ENCODE data around the gene RAB11FIP4.

Gene RAB11FIP4

GRCh38 chr17:31412511-31412910 is 21.0 kb downstream of the RAB11FIP4 start:
- DNase-seq: no peak

DNA sequence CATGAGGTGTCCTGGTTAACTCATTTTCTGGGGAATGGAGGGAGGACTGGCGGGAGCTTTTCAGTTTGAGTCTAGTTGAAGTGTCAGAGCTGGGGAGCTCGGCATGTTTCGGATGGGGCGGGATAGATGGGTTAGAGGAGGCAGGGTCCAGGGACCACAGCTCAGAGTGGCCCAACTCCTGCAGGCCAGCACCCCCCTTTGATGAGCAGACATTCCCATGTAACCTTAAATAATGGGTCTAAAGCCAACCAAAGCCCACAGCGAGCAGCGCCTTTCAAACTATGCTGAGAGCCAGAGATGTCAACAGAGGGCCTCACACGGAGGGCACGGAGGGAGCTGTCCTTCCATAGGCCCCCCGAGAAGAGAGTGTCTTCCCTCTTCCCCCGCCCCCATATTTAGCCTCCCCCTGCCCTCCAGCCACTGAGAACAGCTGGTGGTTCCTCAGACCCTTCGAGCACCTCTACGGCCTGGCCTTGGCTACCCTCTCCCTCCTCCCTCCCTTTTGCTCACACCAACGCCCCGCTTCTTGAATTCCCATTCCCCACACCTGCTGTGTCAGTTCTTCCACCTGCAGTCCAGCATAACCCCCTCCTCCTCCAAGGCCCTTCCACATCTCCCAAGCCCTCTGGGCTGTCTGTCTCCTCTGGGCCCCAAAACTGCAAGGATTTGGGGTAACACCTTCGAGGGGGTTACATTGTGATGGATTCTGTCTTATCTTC is 21.8 kb downstream of the RAB11FIP4 start:
- no peak for DNase-seq

DNA sequence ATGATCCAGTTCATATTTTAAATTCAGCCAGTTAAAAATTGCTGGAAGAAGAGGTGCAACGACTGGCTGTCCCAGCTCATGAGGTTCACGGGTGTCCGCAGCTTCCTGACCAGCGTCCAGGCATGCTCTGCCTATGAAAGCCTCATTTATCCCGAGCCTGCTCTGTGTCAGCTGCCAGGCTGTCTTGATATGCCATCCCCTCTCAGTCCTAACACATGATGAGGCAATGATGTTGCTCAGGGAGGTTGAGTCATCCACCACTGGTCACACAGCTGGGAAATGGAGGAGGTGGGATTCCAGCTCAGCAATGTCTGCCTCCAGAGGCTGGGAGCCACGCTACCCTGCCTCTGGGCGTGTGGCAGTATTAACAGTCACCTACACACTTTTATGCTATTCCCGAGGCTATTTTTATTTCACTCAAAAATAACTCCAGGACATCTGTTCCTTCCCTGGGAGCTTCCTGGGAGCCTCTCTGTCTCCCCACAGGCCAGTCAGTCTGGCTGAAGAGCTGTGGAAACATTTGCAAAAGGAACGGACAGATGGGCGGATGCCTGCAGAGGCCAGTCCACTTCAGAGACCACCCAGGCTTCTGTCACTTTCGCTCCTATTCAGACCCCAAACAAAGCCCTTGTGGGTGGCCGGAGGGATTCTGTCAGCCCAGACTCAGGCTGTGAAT is 22.5 kb downstream of the RAB11FIP4 start:
- no peak for DNase-seq

GRCh38 chr17:31414550-31414918 is 23.1 kb downstream of the RAB11FIP4 start:
- no peak for DNase-seq

DNA sequence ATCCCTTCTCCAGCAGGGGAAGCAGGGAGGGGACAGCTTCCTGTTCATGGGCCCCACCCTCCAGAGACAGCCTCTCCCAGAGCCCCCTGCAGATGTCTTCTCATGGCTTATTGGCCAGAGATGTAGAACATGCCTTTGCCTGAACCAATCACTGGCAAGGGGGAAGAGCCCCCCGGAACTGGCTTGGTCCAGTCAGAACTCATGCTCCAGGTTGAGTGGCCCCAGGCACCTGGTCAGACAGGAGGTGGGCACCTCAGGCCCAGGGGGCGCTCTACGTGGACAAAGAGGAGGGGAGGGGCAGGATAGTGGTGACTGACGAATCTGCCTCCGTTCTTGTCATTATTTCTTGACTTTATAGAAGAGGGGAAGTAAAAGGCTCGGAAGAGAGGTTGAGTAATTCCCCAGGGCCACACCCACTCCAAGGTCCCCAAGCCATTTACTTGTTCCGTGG is 23.6 kb downstream of the RAB11FIP4 start:
- no peak for DNase-seq

GRCh38 chr17:31415640-31416502 is 24.4 kb downstream of the RAB11FIP4 start:
- DNase-seq: no peak

- no peak for DNase-seq
Observed at GRCh38 chr17:31416503-31416923, 25.0 kb downstream of the RAB11FIP4 start.

DNA sequence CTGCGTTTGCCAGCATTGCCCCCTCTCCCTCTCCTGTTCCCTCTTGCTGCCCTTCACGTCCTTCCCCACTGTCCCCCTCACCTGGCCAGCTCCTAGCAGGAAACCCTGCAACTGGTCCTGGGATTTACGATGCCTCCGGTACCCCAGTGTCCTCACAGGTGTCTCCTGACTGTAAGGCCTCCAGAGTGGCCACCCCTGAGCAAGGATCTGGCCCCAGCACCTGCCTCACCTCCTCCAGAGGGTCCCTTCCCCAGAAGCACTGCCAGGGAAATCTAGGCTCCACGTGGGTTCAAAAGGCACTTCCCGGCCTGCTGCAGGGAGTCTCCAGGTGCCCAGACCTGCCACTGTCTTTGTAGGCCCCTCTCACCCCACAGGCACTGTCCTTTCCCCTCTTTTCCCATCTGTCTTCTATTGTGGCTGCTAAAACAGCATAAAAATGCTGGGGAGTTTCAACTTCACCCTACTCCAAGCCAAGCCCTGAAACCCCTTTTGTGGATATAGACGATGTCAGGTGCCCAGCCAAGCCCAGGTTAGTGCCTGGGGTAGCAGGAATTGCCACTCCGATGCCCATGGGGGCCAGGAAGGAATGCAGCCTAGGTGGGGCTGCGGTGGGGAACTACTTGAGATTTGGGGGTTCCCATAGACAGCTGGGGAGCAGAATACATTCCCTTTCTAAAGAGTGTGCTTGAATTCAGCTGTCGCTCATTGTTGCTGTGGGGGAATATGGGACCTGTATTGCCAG is 25.7 kb downstream of the RAB11FIP4 start:
- DNase-seq: no peak

GRCh38 chr17:31418773-31419350 is 27.4 kb downstream of the RAB11FIP4 start:
- DNase-seq: no peak

GRCh38 chr17:31422443-31422842 is 31.0 kb downstream of the RAB11FIP4 start:
- no peak for DNase-seq

DNA sequence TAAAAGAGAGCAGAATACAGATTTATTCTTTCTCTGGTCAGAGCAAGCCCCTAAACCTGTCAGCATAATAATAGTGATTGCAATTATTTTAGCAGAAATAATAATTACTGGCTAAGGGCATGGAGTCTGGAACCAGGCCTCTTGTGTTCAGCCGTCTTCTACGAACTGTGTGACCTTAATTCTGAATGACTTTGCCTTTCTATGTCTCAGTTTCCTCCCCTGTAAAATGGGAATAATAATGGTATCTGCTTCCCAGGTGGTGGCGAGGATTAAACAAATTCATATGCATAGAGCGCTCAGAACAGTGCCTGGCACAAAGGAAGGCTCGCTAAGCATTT is 33.4 kb downstream of the RAB11FIP4 start:
- no peak for DNase-seq

GRCh38 chr17:31425282-31426040 is 34.0 kb downstream of the RAB11FIP4 start:
- no peak for DNase-seq

DNA sequence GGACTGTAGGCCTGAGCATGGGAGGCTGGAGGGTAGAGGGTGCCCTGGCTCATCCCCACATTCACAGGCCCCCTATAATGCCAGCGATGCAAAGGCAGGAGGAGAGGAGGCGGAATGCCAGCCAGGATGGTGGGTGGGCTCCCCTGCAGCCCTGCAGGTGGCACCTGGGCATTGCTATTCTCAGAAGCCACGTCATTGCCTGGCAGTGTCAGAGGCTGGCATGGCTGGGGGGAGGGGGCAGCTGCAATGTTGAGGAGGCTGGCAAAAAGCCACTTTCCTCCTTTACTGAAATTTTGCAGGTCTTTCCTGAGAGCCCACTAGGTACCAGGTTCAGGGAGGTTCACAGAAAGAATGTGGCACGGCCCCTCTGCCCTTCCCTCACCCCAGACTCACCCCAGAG is 36.2 kb downstream of the RAB11FIP4 start:
- no peak for DNase-seq

GRCh38 chr17:31428111-31428510 is 36.6 kb downstream of the RAB11FIP4 start:
- DNase-seq: no peak

DNA sequence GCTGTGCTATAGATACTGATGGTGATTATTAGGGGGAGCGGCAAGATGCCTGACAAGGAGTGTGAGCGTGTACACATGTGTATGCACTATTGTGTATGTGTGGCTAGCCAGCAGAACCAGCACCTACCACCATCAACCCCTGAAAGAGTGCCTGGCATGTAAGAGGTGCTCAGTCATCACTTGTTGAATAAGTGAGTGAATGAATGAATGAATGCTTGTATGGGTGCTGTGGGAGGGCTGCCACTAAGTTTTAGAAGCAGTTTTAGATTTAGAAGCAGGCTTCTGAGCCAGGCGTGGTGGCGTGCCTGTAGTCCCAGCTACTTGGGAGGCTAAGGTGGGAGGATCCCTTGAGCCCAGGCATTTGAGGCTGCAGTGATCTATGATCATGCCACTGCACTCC is 37.0 kb downstream of the RAB11FIP4 start:
- DNase-seq: no peak

DNA sequence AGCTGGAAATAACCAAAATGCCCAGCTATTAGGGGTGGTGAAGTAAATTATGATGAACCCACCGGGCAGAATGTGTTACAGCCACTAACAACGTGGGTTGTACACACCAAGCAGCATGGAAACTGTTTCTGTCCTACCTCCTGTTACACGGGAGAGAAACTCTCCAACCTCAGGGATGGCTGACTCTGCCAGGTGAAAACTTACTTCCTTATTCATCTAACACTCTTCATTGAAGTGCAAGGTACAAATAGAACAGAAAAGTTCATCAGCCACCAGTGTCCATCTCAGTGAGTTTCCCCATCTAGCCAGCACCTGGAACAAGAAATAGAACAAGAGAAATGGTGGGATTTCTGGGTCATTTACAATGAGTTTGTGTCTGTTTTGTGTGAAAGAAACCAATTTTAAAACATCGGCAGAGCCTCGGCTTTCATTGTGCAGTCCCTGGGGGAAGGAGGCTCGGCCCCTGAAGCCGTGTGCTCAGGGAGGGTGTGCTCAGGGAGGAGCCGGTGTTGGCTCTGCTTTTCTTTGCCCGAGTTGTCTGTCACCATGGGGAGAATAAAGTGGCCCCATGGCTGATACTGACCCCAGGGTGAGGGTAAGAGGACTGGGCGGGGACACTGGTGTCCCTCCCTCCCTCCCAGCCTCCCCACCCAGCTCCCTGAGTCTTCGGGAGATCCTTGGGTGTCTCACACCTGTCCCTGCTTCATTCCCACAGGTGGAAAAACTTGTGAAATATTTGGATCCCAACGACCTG is 39.8 kb downstream of the RAB11FIP4 start:
- no peak for DNase-seq

- DNase-seq: no peak
Observed at GRCh38 chr17:31431852-31432658, 40.6 kb downstream of the RAB11FIP4 start.

- DNase-seq: peak; percentile 57
Observed at GRCh38 chr17:31433091-31433790, 41.8 kb downstream of the RAB11FIP4 start.

All from activated gamma-delta T cell treated with Interleukin-2 at 50 U/mL for 16 hours (primary cell).